NOMO-1 treated with DMSO at 0.1 percent for 48 hours (cell line): ENCODE results near the gene C18orf63.
"Not testable (repeated sequence)": the region's sequence is repeated elsewhere in the genome, so short reads cannot be mapped to it uniquely, and the experiment has no call there.

Experiments used
- DNase-seq: peaks from one replicate; lab custom pipeline; 2025; ENCODE audit not compliant: unreplicated experiment; lab: John Stamatoyannopoulos, UW

C18orf63 gene

GRCh38 chr18:74315464-74316256 lies at the start of gene C18orf63:
C18orf63 (plus strand) TSS chr18:74315839; CDS start chr18:74317866, 2,027 bp downstream.
- no peak for DNase-seq

- DNase-seq = no peak
Observed at GRCh38 chr18:74266161-74266560, 49.5 kb upstream of the C18orf63 start.

GRCh38 chr18:74268175-74268574 lies 47.5 kb upstream of the C18orf63 start:
- no peak for DNase-seq

DNA sequence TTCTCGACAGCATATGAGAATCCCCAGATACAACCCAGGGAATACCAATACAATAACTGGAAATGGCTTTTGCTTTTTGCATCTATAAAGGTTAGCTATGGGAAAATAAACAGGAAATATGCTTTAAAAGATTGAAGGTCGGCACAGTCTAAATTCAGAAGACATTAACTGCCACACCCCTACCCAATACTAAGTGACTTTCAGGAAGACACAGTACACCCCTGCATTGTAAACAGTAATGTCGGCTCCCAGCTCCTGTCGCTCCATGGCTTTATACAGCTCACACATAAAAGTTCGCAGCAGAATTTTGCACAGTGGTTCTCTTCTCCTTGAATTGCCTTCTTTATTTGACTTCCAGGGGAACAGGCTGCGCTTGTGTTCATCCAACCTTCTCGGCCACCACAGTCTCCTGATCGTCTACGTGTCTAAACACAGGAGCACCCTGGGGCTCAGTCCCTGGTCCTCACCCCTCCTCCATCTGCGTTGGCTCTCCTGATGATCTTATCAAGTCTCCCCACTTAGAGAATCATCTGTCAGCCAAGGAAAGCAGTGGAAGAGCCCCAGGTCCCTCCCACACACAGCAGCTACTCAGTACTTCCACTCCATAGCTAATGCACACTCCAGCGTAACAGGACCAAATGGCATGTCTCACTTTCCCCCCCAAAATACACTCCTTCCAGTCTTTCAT lies 46.6 kb upstream of the C18orf63 start:
- DNase-seq = no peak

GRCh38 chr18:74271635-74272034 lies 44.0 kb upstream of the C18orf63 start:
- no peak for DNase-seq

GRCh38 chr18:74273394-74273793 lies 42.2 kb upstream of the C18orf63 start:
- no peak for DNase-seq

DNA sequence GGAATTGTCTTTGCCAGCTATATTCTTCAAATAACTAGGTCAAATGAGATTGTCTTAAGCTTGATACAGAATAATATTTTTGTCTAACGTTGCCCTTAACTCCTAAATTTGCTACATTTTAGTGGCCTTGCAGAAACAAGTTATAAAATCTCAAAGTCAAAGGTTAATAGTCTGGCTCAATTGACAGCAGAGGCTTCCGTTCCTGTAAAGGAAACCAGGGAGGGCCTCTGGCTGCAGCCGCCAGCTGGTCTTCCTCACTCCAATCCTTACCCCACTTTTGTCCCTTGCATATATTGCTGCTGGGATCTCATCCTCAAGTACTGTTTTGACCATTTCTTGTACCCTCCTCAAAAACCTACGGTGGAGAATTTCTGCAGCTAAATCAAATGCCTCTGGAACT lies 40.9 kb upstream of the C18orf63 start:
- no peak for DNase-seq

- no peak for DNase-seq
Observed at GRCh38 chr18:74275736-74276135, 39.9 kb upstream of the C18orf63 start.

DNA sequence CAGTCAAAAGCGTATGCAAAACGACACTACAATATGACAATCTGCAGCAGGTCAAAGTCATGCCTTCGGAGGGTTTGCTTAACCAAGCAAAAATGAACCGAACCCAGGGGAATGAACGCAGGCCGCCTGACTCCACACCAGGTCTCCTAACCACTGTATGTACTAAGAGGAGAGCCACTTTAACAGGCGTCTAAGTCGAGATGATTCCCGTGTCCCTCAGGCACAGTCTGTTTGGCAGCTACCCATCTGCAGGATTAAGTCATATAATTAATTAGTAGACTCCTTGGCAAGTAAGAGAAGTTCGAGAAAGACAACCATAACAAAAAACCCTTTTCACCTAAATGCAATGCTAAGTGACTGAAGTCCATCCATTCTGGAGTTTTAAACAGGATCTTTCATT lies 39.0 kb upstream of the C18orf63 start:
- DNase-seq = no peak

- DNase-seq = no peak
Observed at GRCh38 chr18:74277296-74277695, 38.3 kb upstream of the C18orf63 start.

DNA sequence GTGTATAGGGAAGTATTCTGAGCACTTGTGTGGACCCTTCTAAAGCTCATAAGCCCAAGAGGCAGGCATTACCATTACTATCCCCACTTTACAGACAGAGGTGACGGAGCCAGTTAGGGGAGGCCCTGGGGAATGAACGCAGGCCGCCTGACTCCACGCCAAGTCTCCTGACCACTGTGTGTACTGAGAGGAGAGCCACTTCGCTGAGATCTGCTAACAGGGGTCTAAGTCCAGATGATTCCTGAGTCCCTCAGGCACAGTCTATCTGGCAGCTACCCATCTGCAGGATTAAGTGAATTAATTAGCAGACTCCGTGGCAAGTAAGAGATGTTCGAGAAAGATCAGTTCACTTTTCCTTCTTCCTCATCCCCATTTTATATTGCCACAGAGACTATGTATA lies 37.6 kb upstream of the C18orf63 start:
- DNase-seq = no peak

GRCh38 chr18:74278983-74279382 lies 36.7 kb upstream of the C18orf63 start:
- no peak for DNase-seq

GRCh38 chr18:74281011-74281979 lies 34.3 kb upstream of the C18orf63 start:
- no peak for DNase-seq

DNA sequence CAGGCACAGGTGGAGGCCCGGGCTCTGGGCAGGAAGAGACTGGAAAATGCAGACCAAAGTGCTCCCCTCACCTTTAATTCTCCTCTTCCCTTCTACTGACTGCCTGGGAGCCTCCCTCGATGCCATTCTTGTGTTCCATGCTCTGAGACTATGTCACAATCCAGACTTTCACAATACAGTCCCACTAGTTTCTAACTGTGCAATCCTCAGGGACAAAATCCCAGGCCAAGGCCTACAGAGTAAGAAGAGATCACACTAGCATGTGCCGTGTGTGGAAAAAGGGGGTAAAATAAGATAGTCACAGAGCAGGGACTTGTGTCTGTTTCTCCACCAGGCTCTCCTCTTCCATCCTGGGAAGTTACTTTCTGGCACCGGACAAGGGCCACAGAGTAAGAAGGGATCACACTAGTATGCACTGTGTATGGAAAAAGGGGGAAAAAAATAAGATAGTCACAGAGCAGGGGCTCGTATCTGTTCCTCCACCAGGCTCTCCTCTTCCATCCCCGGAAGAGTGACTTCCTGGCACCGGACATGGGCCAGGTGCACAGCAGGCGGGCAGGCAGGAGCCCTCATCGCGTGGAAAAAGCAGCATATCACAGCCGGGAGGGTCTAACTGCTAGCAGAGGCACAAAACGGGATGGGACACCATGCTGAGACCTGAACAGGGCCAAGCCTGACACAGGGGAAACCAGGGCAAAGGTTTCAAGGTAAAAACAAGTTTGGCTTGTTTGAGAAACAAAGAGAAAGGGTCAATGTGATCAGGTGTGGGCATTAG lies 33.5 kb upstream of the C18orf63 start:
- no peak for DNase-seq

DNA sequence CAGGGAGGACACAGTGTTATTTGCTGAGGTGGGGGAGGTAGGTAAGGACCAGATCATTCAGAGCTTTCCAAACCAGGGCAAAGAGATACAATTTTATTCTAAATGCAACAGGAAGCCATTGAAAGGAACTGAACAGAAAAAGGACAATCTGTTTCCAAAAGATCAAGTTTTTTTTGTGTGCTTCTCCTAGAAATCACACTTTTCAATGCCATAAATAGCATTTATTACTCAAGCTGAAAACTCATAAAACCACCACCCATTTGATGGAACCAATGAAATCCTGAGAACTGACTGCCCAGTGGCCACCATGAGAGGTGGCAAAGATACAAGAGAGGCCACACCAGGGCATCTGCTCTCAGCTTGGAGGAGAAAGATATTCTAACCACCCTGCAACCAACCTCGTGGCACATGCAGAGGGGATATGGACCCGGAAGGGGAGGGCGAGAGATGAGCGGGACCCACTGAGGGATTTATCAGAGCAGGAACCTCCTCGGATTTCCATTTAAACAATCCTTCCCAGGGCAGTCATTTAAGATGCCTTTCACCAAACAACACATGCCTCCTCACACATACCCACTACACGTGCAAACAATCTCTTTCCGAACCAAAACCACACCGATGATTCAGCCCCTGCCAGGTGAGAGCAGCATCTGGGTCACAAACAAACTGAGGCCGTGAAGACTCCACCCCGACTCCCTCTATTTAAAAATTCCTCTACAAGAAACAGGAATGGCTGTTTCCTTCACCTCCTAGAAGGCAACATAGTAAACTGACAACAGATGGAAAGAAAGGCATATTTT lies 32.7 kb upstream of the C18orf63 start:
- DNase-seq = no peak

GRCh38 chr18:74283646-74284045 lies 32.0 kb upstream of the C18orf63 start:
- DNase-seq = no peak

- DNase-seq = no peak
Observed at GRCh38 chr18:74284191-74284979, 31.3 kb upstream of the C18orf63 start.

- no peak for DNase-seq
Observed at GRCh38 chr18:74284980-74285355, 30.7 kb upstream of the C18orf63 start.

DNA sequence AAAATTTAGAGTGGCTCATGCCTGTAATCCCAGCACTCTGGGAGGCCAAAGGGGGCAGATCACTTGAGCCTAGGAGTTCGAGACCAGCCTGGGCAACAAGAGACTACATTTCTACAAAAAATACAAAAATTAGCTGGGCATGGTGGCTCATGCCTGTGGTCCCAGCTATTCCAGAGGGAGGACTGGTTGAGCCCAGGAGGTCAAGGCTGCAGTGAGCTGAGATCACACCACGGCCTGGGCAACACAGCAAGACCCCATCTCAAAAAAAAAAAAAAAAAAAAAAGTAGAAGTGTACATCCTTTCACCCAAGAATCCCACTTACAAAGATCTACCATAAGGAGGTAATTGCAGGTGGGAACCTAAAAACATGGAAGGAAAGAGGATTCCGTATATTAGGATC lies 30.1 kb upstream of the C18orf63 start:
- DNase-seq = not testable (repeated sequence)
